ENCODE results near the gene IL4. TPM values are rescaled to one million over a fixed set of nuclear protein-coding genes. Genes with fewer than 3 reads are reported as not detected.

The IL4 gene
- total and polyA plus RNA-seq, 2 of the 13 experiments (the other 11 are each of a cell fraction or from before 2014, with no cell fraction given) = not detected

- Histone ChIP-seq H3K9me3 (ENCODE audit: low read length) (no peaks in the 10 kb centered on the region), H4K20me1 (ENCODE audit: insufficient read depth, low read length) (no peaks in the 10 kb centered on the region), H3K4me1 (ENCODE audit: insufficient read depth, low read length) (peaks cover 82% of the 10 kb centered on the region), H3K27me3 (ENCODE audit: control insufficient read depth in 1 of 2, insufficient read depth in 2 of 2, low read length in 2 of 2) (peaks cover 3 to 23% of the 10 kb centered on the region in 2 experiments; a peak in 4 of 5 replicates), H2AFZ (ENCODE audit: low read length) (no peak overlapping the region), H3K4me2 (ENCODE audit: low read depth, low read length) (no peak overlapping the region), H3K9ac (ENCODE audit: insufficient read depth, low read depth, low read length) (no peak overlapping the region), H3K36me3 (replicated peaks in 1 of 2; ENCODE audit: control insufficient read depth in 1 of 2, insufficient read depth in 2 of 2, low read length in 2 of 2) (no peaks in the 10 kb centered on the region), H3K79me2 (ENCODE audit: insufficient read depth, low read length) (no peaks in the 10 kb centered on the region), H3K27ac (ENCODE audit: extremely low read length, insufficient read depth, low read length) (no peak overlapping the region), H3K4me3 (replicated peaks in 1 of 3; ENCODE audit: insufficient read depth in 1 of 3, low read depth in 2 of 3, low read length in 3 of 3) (no peak overlapping the region)
- TF ChIP-seq ZNF576 (CRISPR knock-in tag; IDR thresholded peaks at IDR 0.05) (no peak), KMT2A (CRISPR knock-in tag; IDR thresholded peaks at IDR 0.05) (no peak), ZNF251 (CRISPR knock-in tag; IDR thresholded peaks at IDR 0.05) (no peak), ZNF768 (CRISPR knock-in tag; IDR thresholded peaks at IDR 0.05) (no peak)
- no TSS peak for BruUV-seq (replicated peaks)
- intact Hi-C loops (cut with micrococcal nuclease; ENCODE audit: unreplicated experiment) (no loop called here), in situ Hi-C loops (cut with HindIII; ENCODE audit: extremely low pct_ligation_motif_present, low pct_unique_long_range_greater_than_20kb) (loop anchor here (25.0 kb wide), 1 partner anchor 280 kb away; no protein-coding TSS in a partner anchor)
- POLR2A ChIA-PET = no interaction called here
- FAIRE-seq = no peak
- CTCF ChIA-PET (ENCODE audit: low intra/inter-chr PET ratio, low total read pairs) = no interaction called here
- no peak for DNase-seq (ENCODE audit: low spot score)
- 74% methylated on average over 10 of the region's 10 CpGs for WGBS (ENCODE audit: low lambda C conversion rate)
- ATAC-seq = no peak
Observed at GRCh38 chr5:132667309-132667708, 6.5 kb upstream of the IL4 start.

GRCh38 chr5:132667761-132668705, 5.8 kb upstream of the IL4 start:
- H3K36me3 ChIP-seq (replicated peaks in 1 of 2; ENCODE audit: control insufficient read depth in 1 of 2, insufficient read depth in 2 of 2, low read length in 2 of 2) = no peaks in the 10 kb centered on the region
- ChIA-PET CTCF (ENCODE audit: low intra/inter-chr PET ratio, low total read pairs) (no interaction called here), POLR2A (no interaction called here)
- no TSS peak for BruUV-seq (replicated peaks)
- H3K4me1 ChIP-seq (ENCODE audit: insufficient read depth, low read length) = peaks cover 75% of the 10 kb centered on the region
- in situ Hi-C loops (cut with HindIII; ENCODE audit: extremely low pct_ligation_motif_present, low pct_unique_long_range_greater_than_20kb) (loop anchor here (25.0 kb wide), 1 partner anchor 281 kb away; no protein-coding TSS in a partner anchor), intact Hi-C loops (cut with micrococcal nuclease; ENCODE audit: unreplicated experiment) (no loop called here)
- H3K4me2 ChIP-seq (ENCODE audit: low read depth, low read length) = peak overlapping the region; percentile 25
- H3K27ac ChIP-seq (ENCODE audit: extremely low read length, insufficient read depth, low read length) = no peak overlapping the region
- no peaks in the 10 kb centered on the region for H4K20me1 ChIP-seq (ENCODE audit: insufficient read depth, low read length)
- peaks cover 3 to 23% of the 10 kb centered on the region in 2 experiments; a peak in 4 of 5 replicates for H3K27me3 ChIP-seq (ENCODE audit: control insufficient read depth in 1 of 2, insufficient read depth in 2 of 2, low read length in 2 of 2)
- DNase-seq (ENCODE audit: low spot score) (no peak), ATAC-seq (peak; percentile 18), FAIRE-seq (no peak)
- no peaks in the 10 kb centered on the region for H3K9me3 ChIP-seq (ENCODE audit: low read length)
- WGBS (ENCODE audit: low lambda C conversion rate) = 33% methylated on average over 17 of the region's 22 CpGs
- H3K4me3 ChIP-seq (replicated peaks in 1 of 3; ENCODE audit: insufficient read depth in 1 of 3, low read depth in 2 of 3, low read length in 3 of 3) = no peak overlapping the region; a peak in 1 of 6 replicates
- H3K79me2 ChIP-seq (ENCODE audit: insufficient read depth, low read length) = no peaks in the 10 kb centered on the region
- no peak overlapping the region for H2AFZ ChIP-seq (ENCODE audit: low read length)
- no peak overlapping the region for H3K9ac ChIP-seq (ENCODE audit: insufficient read depth, low read depth, low read length)
- TF ChIP-seq ZFP82 (CRISPR knock-in tag; IDR thresholded peaks at IDR 0.05; ENCODE audit: borderline replicate concordance) (no peak), SETDB1 (CRISPR knock-in tag; IDR thresholded peaks at IDR 0.05; ENCODE audit: borderline replicate concordance) (no peak), ZBTB2 (CRISPR knock-in tag; IDR thresholded peaks at IDR 0.05; ENCODE audit: low read depth) (no peak), NKX3-1 (CRISPR knock-in tag; IDR thresholded peaks at IDR 0.05) (no peak), E2F2 (CRISPR knock-in tag; IDR thresholded peaks at IDR 0.05; ENCODE audit: borderline replicate concordance) (no peak), CERS6 (CRISPR knock-in tag; IDR thresholded peaks at IDR 0.05) (no peak), ETS1 (CRISPR knock-in tag; IDR thresholded peaks at IDR 0.05) (no peak)

Measured in HepG2 (cell line).